Measurements from ENCODE around the gene RNF169.

The RNF169 gene

GRCh38 chr11:74770456-74770855, 21.8 kb downstream of the RNF169 start:
- Histone ChIP-seq H3K9me3 (ENCODE audit: control insufficient read depth, insufficient read depth, low read length) (no peaks in the 10 kb centered on the region), H3K9ac (ENCODE audit: low read depth, low read length) (no peak overlapping the region), H3K36me3 (ENCODE audit: insufficient read depth, low read length) (no peaks in the 10 kb centered on the region), H3K4me1 (ENCODE audit: insufficient read depth, low read length) (peaks cover 8% of the 10 kb centered on the region; the same call in 1 of the 2 replicates)

DNA sequence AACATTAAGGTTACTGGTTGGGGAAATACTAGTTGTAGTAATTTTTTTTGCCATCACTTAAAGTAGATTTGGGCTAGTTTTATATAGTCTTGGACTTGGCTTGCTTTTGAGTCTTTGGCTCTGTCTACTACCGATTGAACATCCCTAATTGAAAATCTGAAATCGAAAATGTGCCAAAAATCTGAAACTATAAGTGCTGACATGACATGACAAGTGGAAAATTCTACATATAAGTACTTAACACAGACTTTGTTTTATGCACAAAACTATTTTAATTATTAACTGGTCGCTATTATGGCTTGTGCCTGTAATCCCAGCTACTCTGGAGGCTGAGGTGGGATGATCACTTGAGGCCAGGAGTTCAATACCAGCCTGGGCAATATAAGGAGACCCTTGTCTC, 22.5 kb downstream of the RNF169 start:
- H3K9me3 ChIP-seq (ENCODE audit: control insufficient read depth, insufficient read depth, low read length), result no peaks in the 10 kb centered on the region
- H3K4me1 ChIP-seq (ENCODE audit: insufficient read depth, low read length), result peaks cover 8% of the 10 kb centered on the region; the same call in 1 of the 2 replicates
- no peak overlapping the region for H3K9ac ChIP-seq (ENCODE audit: low read depth, low read length)
- no peaks in the 10 kb centered on the region for H3K36me3 ChIP-seq (ENCODE audit: insufficient read depth, low read length)

GRCh38 chr11:74773476-74773875, 24.8 kb downstream of the RNF169 start:
- H3K36me3 ChIP-seq (ENCODE audit: insufficient read depth, low read length), result no peaks in the 10 kb centered on the region
- no peaks in the 10 kb centered on the region for H3K9me3 ChIP-seq (ENCODE audit: control insufficient read depth, insufficient read depth, low read length)
- H3K4me1 ChIP-seq (ENCODE audit: insufficient read depth, low read length), result peaks cover 8% of the 10 kb centered on the region; the same call in 1 of the 2 replicates
- no peak overlapping the region for H3K9ac ChIP-seq (ENCODE audit: low read depth, low read length)

GRCh38 chr11:74775762-74776161, 27.1 kb downstream of the RNF169 start:
- Histone ChIP-seq H3K9ac (ENCODE audit: low read depth, low read length) (no peak overlapping the region), H3K36me3 (ENCODE audit: insufficient read depth, low read length) (no peaks in the 10 kb centered on the region), H3K9me3 (ENCODE audit: control insufficient read depth, insufficient read depth, low read length) (no peaks in the 10 kb centered on the region), H3K4me1 (ENCODE audit: insufficient read depth, low read length) (peaks cover 8% of the 10 kb centered on the region; the same call in 1 of the 2 replicates)

DNA sequence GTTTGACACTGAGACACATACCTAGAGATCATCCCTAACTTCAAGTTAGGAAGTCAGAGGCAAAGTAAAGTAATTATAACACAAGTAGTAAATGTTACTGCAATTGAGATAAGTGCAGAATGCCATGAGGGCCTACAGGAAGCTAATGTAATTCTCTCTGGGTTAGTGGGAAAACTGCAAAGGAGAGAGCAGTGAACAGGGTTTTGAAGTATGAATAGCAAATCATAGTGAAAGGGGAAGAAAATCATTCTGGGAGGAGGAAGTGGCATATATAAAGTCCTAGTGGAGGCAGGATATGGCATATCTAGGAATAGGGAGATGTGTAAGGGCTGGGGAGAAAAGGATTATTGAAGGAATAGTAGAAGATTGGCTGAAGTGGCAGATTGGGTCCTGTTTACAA, 27.9 kb downstream of the RNF169 start:
- H3K36me3 ChIP-seq (ENCODE audit: insufficient read depth, low read length), result no peaks in the 10 kb centered on the region
- peaks cover 8% of the 10 kb centered on the region for H3K4me1 ChIP-seq (ENCODE audit: insufficient read depth, low read length)

DNA sequence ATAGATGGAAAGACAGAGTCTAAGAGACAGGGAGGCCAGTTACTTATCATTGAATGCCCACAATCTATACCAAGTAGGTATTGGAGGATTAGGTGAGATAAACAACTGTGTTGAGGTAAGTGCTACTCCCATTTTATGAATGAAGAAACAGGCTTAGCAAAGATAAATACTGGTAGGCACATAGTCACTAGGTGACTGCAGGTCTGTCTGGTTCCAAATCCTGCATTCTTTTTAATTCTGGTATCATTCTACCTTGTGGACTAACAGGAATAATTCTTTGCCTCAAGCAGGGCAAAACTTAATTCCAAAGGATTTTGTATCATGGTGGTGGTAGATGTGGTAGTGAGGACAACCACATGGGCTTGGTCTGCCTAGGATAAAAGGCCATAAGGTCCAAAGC, 28.4 kb downstream of the RNF169 start:
- H3K36me3 ChIP-seq (ENCODE audit: insufficient read depth, low read length), result no peaks in the 10 kb centered on the region
- no peaks in the 10 kb centered on the region for H3K9me3 ChIP-seq (ENCODE audit: control insufficient read depth, insufficient read depth, low read length)
- H3K9ac ChIP-seq (ENCODE audit: low read depth, low read length), result no peak overlapping the region
- peaks cover 8% of the 10 kb centered on the region for H3K4me1 ChIP-seq (ENCODE audit: insufficient read depth, low read length)

More for the DNA sequence above, 27.9 kb downstream of the RNF169 start:
- Histone ChIP-seq H3K9ac (ENCODE audit: low read depth, low read length) (no peak overlapping the region), H3K9me3 (ENCODE audit: control insufficient read depth, insufficient read depth, low read length) (no peaks in the 10 kb centered on the region)

GRCh38 chr11:74777877-74778276, 29.2 kb downstream of the RNF169 start:
- no peaks in the 10 kb centered on the region for H3K9me3 ChIP-seq (ENCODE audit: control insufficient read depth, insufficient read depth, low read length)
- H3K4me1 ChIP-seq (ENCODE audit: insufficient read depth, low read length), result peaks cover 8% of the 10 kb centered on the region
- no peaks in the 10 kb centered on the region for H3K36me3 ChIP-seq (ENCODE audit: insufficient read depth, low read length)

DNA sequence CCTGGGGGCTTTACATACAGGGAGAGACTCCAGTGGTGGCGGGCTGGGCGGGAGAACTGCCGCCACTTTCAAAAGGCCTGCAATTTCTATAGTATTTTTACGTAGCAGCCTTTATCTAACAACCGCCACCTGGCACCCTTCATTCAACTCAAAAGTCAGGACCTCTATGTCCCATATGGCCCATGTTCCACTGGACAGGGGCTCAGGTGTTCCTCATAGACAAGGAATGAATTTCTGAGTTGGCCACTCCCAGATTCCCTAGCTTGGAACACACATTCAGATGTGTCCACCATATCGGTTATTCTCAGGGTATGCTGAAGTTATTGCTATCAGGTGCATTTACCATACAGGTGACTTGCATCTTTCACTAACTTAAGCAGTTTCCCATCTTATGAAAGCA, 29.9 kb downstream of the RNF169 start:
- Histone ChIP-seq H3K9me3 (ENCODE audit: control insufficient read depth, insufficient read depth, low read length) (no peaks in the 10 kb centered on the region), H3K9ac (ENCODE audit: low read depth, low read length) (no peak overlapping the region), H3K4me1 (ENCODE audit: insufficient read depth, low read length) (peaks cover 11% of the 10 kb centered on the region), H3K36me3 (ENCODE audit: insufficient read depth, low read length) (no peaks in the 10 kb centered on the region)

More at GRCh38 chr11:74777877-74778276, 29.2 kb downstream of the RNF169 start:
- H3K9ac ChIP-seq (ENCODE audit: low read depth, low read length), result no peak overlapping the region

- H3K4me1 ChIP-seq (ENCODE audit: insufficient read depth, low read length), result peaks cover 8% of the 10 kb centered on the region; the same call in 1 of the 2 replicates
- no peak overlapping the region for H3K9ac ChIP-seq (ENCODE audit: low read depth, low read length)
- H3K36me3 ChIP-seq (ENCODE audit: insufficient read depth, low read length), result no peaks in the 10 kb centered on the region
- no peaks in the 10 kb centered on the region for H3K9me3 ChIP-seq (ENCODE audit: control insufficient read depth, insufficient read depth, low read length)
Measured at GRCh38 chr11:74780248-74781005, 31.8 kb downstream of the RNF169 start.

- H3K4me1 ChIP-seq (ENCODE audit: insufficient read depth, low read length), result peaks cover 8% of the 10 kb centered on the region; the same call in 1 of the 2 replicates
- no peak overlapping the region for H3K9ac ChIP-seq (ENCODE audit: low read depth, low read length)
Measured at GRCh38 chr11:74783241-74783871, 34.7 kb downstream of the RNF169 start.

GRCh38 chr11:74784234-74784633, 35.6 kb downstream of the RNF169 start:
- no peaks in the 10 kb centered on the region for H3K36me3 ChIP-seq (ENCODE audit: insufficient read depth, low read length)
- peaks cover 8% of the 10 kb centered on the region; the same call in 1 of the 2 replicates for H3K4me1 ChIP-seq (ENCODE audit: insufficient read depth, low read length)
- H3K9ac ChIP-seq (ENCODE audit: low read depth, low read length), result no peak overlapping the region
- H3K9me3 ChIP-seq (ENCODE audit: control insufficient read depth, insufficient read depth, low read length), result no peaks in the 10 kb centered on the region

More at GRCh38 chr11:74783241-74783871, 34.7 kb downstream of the RNF169 start:
- Histone ChIP-seq H3K36me3 (ENCODE audit: insufficient read depth, low read length) (no peaks in the 10 kb centered on the region), H3K9me3 (ENCODE audit: control insufficient read depth, insufficient read depth, low read length) (no peaks in the 10 kb centered on the region)

- Histone ChIP-seq H3K36me3 (ENCODE audit: insufficient read depth, low read length) (peaks cover 2% of the 10 kb centered on the region; the same call in 1 of the 2 replicates), H3K4me1 (ENCODE audit: insufficient read depth, low read length) (peaks cover 8% of the 10 kb centered on the region; the same call in 1 of the 2 replicates)
Measured at GRCh38 chr11:74784726-74785125, 36.1 kb downstream of the RNF169 start.

DNA sequence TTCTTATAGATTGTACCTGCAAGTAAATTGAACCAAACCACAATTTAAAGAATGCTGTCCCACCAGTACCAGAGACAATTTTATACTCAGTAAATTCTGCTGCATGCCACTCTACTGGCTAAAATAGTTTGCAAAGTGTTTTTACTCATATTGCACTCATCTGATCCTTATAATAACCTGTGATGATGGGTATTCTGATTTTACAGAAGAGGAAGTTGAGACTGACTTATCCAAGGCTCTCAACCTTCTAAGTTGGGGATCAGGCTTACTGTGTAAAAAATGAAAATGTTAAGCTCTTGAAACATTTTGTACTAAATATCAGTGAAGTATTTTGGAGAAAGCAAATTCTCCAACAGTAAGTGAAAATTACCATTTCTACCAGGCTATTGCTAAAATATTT, 37.9 kb downstream of the RNF169 start:
- Histone ChIP-seq H3K4me1 (ENCODE audit: insufficient read depth, low read length) (0 out of 2 replicates have a peak, but pooled peaks cover 8% of the 10 kb centered on the region), H3K36me3 (ENCODE audit: insufficient read depth, low read length) (peaks cover 3% of the 10 kb centered on the region), H3K9me3 (ENCODE audit: control insufficient read depth, insufficient read depth, low read length) (no peaks in the 10 kb centered on the region), H3K9ac (ENCODE audit: low read depth, low read length) (no peak overlapping the region)

More at GRCh38 chr11:74784726-74785125, 36.1 kb downstream of the RNF169 start:
- Histone ChIP-seq H3K9me3 (ENCODE audit: control insufficient read depth, insufficient read depth, low read length) (no peaks in the 10 kb centered on the region), H3K9ac (ENCODE audit: low read depth, low read length) (no peak overlapping the region)

GRCh38 chr11:74791333-74792100, 42.9 kb downstream of the RNF169 start:
- H3K9me3 ChIP-seq (ENCODE audit: control insufficient read depth, insufficient read depth, low read length), result peaks cover 1% of the 10 kb centered on the region; the same call in 1 of the 2 replicates
- peaks cover 3% of the 10 kb centered on the region for H3K36me3 ChIP-seq (ENCODE audit: insufficient read depth, low read length)
- H3K9ac ChIP-seq (ENCODE audit: low read depth, low read length), result no peak overlapping the region
- H3K4me1 ChIP-seq (ENCODE audit: insufficient read depth, low read length), result no peaks in the 10 kb centered on the region
